H1 (cell line): ENCODE data around the gene TTLL1. TPM values are rescaled to one million over a fixed set of nuclear protein-coding genes. Genes with fewer than 3 reads are reported as not detected.

Source experiments
- CTCF ChIA-PET: fragments of 300-600 bp; sonication (Branson Sonifier 250); formaldehyde crosslinking; loops from one replicate; lab custom pipeline; 2021; ENCODE audit not compliant: partially characterized antibody; lab: Charles Lee
- POLR2A ChIA-PET: fragments of 300-600 bp; sonication (Branson Sonifier 250); formaldehyde crosslinking; loops from one replicate; lab custom pipeline; 2021; ENCODE audit warnings: inconsistent platforms; ENCODE audit not compliant: partially characterized antibody; lab: Charles Lee
- DNase-seq, 2 experiments: peaks; one replicate each; pipeline versions ENCODE4 v3.0.0 to v3.0.0-alpha.2; 2010 to 2022; ENCODE audit warnings: low spot score in 2 of 2, low read depth in 1 of 2, mixed read lengths in 1 of 2
- FAIRE-seq: peaks from 2 replicates; lab custom pipeline; 2011; peaks lifted over from hg19 to GRCh38; lab: Jason Lieb, UNC
- H2AFZ ChIP-seq: 2 replicates; pipeline ENCODE4 v1.8.1; 2012; ENCODE audit warnings: low read length, inconsistent platforms
- H2AK5ac ChIP-seq: 2 replicates; pipeline ENCODE4 v1.6.1; 2013; ENCODE audit warnings: low read depth, low read length
- H2BK120ac ChIP-seq: replicated peaks from 2 replicates; pipeline ENCODE3; 2013; ENCODE audit warnings: low read depth, low read length, inconsistent platforms
- H2BK12ac ChIP-seq: 2 replicates; pipeline ENCODE4 v1.6.1; 2013; ENCODE audit warnings: low read depth, low read length
- H2BK15ac ChIP-seq: 2 replicates; pipeline ENCODE4 v1.6.1; 2013; ENCODE audit warnings: low read length
- H2BK20ac ChIP-seq: 2 replicates; pipeline ENCODE4 v1.6.1; 2013; ENCODE audit warnings: low read length
- H2BK5ac ChIP-seq: 2 replicates; pipeline ENCODE4 v1.6.1; 2013; ENCODE audit warnings: low read depth, low read length
- H3K14ac ChIP-seq: 2 replicates; pipeline ENCODE4 v1.6.1; 2013; ENCODE audit warnings: inconsistent platforms; ENCODE audit not compliant: insufficient read length
- H3K18ac ChIP-seq: 2 replicates; pipeline ENCODE4 v1.6.1; 2013; ENCODE audit warnings: low read length; ENCODE audit errors: extremely low read depth
- H3K23ac ChIP-seq: 2 replicates; pipeline ENCODE4 v1.6.1; 2013; ENCODE audit warnings: inconsistent platforms; ENCODE audit not compliant: insufficient read length
- H3K23me2 ChIP-seq: 2 replicates; pipeline ENCODE4 v1.6.1; 2013; ENCODE audit warnings: low read depth, low read length
- H3K27ac ChIP-seq: 2 replicates; pipeline ENCODE4 v1.6.1; 2011; ENCODE audit warnings: low read depth, low read length, inconsistent platforms
- H3K27me3 ChIP-seq, 4 experiments: replicated peaks in 1 of 4; 1 replicate in 1 of 4; 2 replicates in 3 of 4; pipeline versions ENCODE4 v1.6.1 to v1.8.1; 2011 to 2013; ENCODE audit warnings: low read length in 3 of 4, mild to moderate bottlenecking in 3 of 4, inconsistent platforms in 2 of 4, mixed read lengths in 2 of 4, moderate library complexity in 1 of 4; ENCODE audit not compliant: control insufficient read depth in 3 of 4, insufficient read depth in 3 of 4; ENCODE audit errors: extremely low read depth in 1 of 4
- H3K36me3 ChIP-seq, 4 experiments: 2 replicates each; pipeline versions ENCODE4 v1.6.1 to v1.8.1; 2011 to 2013; ENCODE audit warnings: mild to moderate bottlenecking in 4 of 4, low read length in 3 of 4, moderate library complexity in 2 of 4, control low read depth in 1 of 4, inconsistent platforms in 1 of 4; ENCODE audit not compliant: insufficient read depth in 4 of 4, control insufficient read depth in 2 of 4
- H3K4ac ChIP-seq: replicated peaks from 2 replicates; pipeline ENCODE3; 2013; ENCODE audit warnings: low read length, low read depth, mixed read lengths, inconsistent platforms; ENCODE audit not compliant: insufficient read length
- H3K4me1 ChIP-seq, 4 experiments: replicated peaks in 1 of 4; 1 replicate in 1 of 4; 2 replicates in 3 of 4; pipeline versions ENCODE4 v1.6.1 to v1.8.1; 2011 to 2013; ENCODE audit warnings: low read length in 3 of 4, inconsistent platforms in 2 of 4, mixed read lengths in 1 of 4; ENCODE audit not compliant: insufficient read depth in 4 of 4, control insufficient read depth in 3 of 4
- H3K4me2 ChIP-seq, 2 experiments: 2 replicates each; pipeline versions ENCODE4 v1.6.1 to v1.8.1; 2011 to 2013; ENCODE audit warnings: low read depth in 2 of 2, low read length in 2 of 2, control low read depth in 1 of 2, inconsistent platforms in 1 of 2, mild to moderate bottlenecking in 1 of 2; ENCODE audit not compliant: insufficient read depth in 1 of 2
- H3K4me3 ChIP-seq, 4 experiments: fragments of 200-600, 300-600 bp in 1 of 4; sonication (generic), shearing (Covaris generic), sonication (Bioruptor Twin) in 1 of 4; 2 replicates each; pipeline versions ENCODE4 v1.5.1 to v1.8.1; 2011 to 2016; ENCODE audit warnings: low read length in 4 of 4, low read depth in 3 of 4, control low read depth in 2 of 4, inconsistent platforms in 2 of 4, mild to moderate bottlenecking in 2 of 4, mixed read lengths in 1 of 4, moderate library complexity in 1 of 4; ENCODE audit not compliant: insufficient read depth in 2 of 4; ENCODE audit errors: extremely low read depth in 1 of 4
- H3K56ac ChIP-seq: replicated peaks from 2 replicates; pipeline ENCODE3; 2013; ENCODE audit warnings: low read depth, mild to moderate bottlenecking, mixed read lengths, low read length, inconsistent platforms; ENCODE audit not compliant: insufficient read length
- H3K79me1 ChIP-seq: 2 replicates; pipeline ENCODE4 v1.6.1; 2013; ENCODE audit warnings: low read depth, low read length, control low read depth
- H3K79me2 ChIP-seq, 2 experiments: 2 replicates each; pipeline versions ENCODE4 v1.6.1 to v1.8.1; 2012 to 2013; ENCODE audit warnings: low read length in 2 of 2, mild to moderate bottlenecking in 2 of 2, inconsistent platforms in 1 of 2; ENCODE audit not compliant: insufficient read depth in 2 of 2, control insufficient read depth in 1 of 2
- H3K9ac ChIP-seq, 4 experiments: replicated peaks in 1 of 4; 1 replicate in 1 of 4; 2 replicates in 3 of 4; pipeline versions ENCODE4 v1.6.1 to v1.8.1; 2011 to 2013; ENCODE audit warnings: low read depth in 3 of 4, low read length in 3 of 4, control low read depth in 2 of 4, mild to moderate bottlenecking in 2 of 4, moderate library complexity in 2 of 4, inconsistent platforms in 1 of 4; ENCODE audit errors: extremely low read depth in 1 of 4
- H3K9me3 ChIP-seq, 2 experiments: 2 replicates each; pipeline versions ENCODE4 v1.6.1 to v1.8.1; 2012 to 2013; ENCODE audit warnings: mild to moderate bottlenecking in 2 of 2, moderate library complexity in 2 of 2, control low read depth in 1 of 2, inconsistent platforms in 1 of 2, low read depth in 1 of 2, low read length in 1 of 2, mixed read lengths in 1 of 2; ENCODE audit not compliant: insufficient read depth in 2 of 2
- H4K20me1 ChIP-seq, 2 experiments: replicated peaks in 1 of 2; 2 replicates each; pipeline versions ENCODE3 to v1.8.1; 2011 to 2013; ENCODE audit warnings: inconsistent platforms in 2 of 2, low read length in 2 of 2, mild to moderate bottlenecking in 1 of 2; ENCODE audit not compliant: insufficient read depth in 2 of 2, control insufficient read depth in 1 of 2
- H4K5ac ChIP-seq: 2 replicates; pipeline ENCODE4 v1.6.1; 2013; ENCODE audit warnings: low read length, low read depth, mixed read lengths, inconsistent platforms; ENCODE audit not compliant: insufficient read length
- H4K8ac ChIP-seq: 2 replicates; pipeline ENCODE4 v1.8.0; 2013; ENCODE audit warnings: mild to moderate bottlenecking, moderate library complexity, low read length, inconsistent platforms; ENCODE audit not compliant: insufficient read depth; ENCODE audit errors: extremely low read depth
- H4K91ac ChIP-seq: replicated peaks from 2 replicates; pipeline ENCODE3; 2013; ENCODE audit warnings: low read length, mixed read lengths, inconsistent platforms; ENCODE audit not compliant: insufficient read length
- GTF2F1 ChIP-seq: IDR thresholded peaks from 2 replicates; pipeline ENCODE4 v1.6.1; 2012; ENCODE audit warnings: low read depth, low read length, improper control_type of control experiment, borderline replicate concordance
- NANOG ChIP-seq: IDR thresholded peaks from 2 replicates; pipeline ENCODE4 v1.6.1; 2011; ENCODE audit warnings: low read length, low read depth, mild to moderate bottlenecking, inconsistent platforms; ENCODE audit not compliant: insufficient read depth, poor library complexity, severe bottlenecking
- POLR2AphosphoS5 ChIP-seq: IDR thresholded peaks from 2 replicates; pipeline ENCODE4 v1.6.1; 2011; ENCODE audit warnings: low read depth, low read length
- RNF2 ChIP-seq: fragments of 200-900, 300-1000 bp; sonication (generic); IDR thresholded peaks from 2 replicates; pipeline ENCODE4 v1.7.1; 2016; ENCODE audit warnings: borderline replicate concordance, low read depth, mild to moderate bottlenecking, antibody characterized with exemption, low read length; ENCODE audit not compliant: poor library complexity, severe bottlenecking; ENCODE audit errors: missing control alignments
- SP1 ChIP-seq: IDR thresholded peaks from 2 replicates; pipeline ENCODE4 v1.6.1; 2011; ENCODE audit warnings: low read depth, low read length
- SP4 ChIP-seq: IDR thresholded peaks from 2 replicates; pipeline ENCODE4 v1.6.1; 2012; ENCODE audit warnings: low read length, inconsistent platforms
- SRF ChIP-seq: IDR thresholded peaks from 2 replicates; pipeline ENCODE4 v1.6.1; 2011; ENCODE audit warnings: mild to moderate bottlenecking, low read depth, low read length, moderate library complexity
- SUZ12 ChIP-seq: fragments of 200-600 bp; sonication (generic); IDR thresholded peaks from 2 replicates; pipeline ENCODE4 v1.6.1; 2012; ENCODE audit warnings: mild to moderate bottlenecking, inconsistent platforms, low read length, moderate library complexity, mixed read lengths
- TBP ChIP-seq: IDR thresholded peaks from 2 replicates; pipeline ENCODE4 v1.6.1; 2011; ENCODE audit warnings: low read depth, low read length, improper control_type of control experiment
- YY1 ChIP-seq: IDR thresholded peaks from 2 replicates; pipeline ENCODE4 v1.6.1; 2011; ENCODE audit warnings: low read depth, mild to moderate bottlenecking, low read length
- WGBS, 2 experiments: shearing (Covaris generic) in 1 of 2; methylation state at CpG; one replicate each; pipeline versions ENCODE4 v1.1.6 to v1.1.7; 2013 to 2015; ENCODE audit warnings: low lambda C conversion rate in 2 of 2, mixed read lengths in 2 of 2, inconsistent platforms in 1 of 2, low coverage in 1 of 2, missing lambda C conversion rate in 1 of 2; ENCODE audit not compliant: insufficient replicate concordance in 2 of 2, insufficient coverage in 1 of 2, insufficient read length in 1 of 2; ENCODE audit errors: extremely low coverage in 1 of 2, missing lambda C conversion rate in 1 of 2; 5-methylcytosine and 5-hydroxymethylcytosine counted together
- polyA plus RNA-seq, 7 experiments: library from polyadenylated mRNA; depleted of rRNA in 3 of 7; stranded (reverse) in 5 of 7; unstranded in 2 of 7; fragments of >200 nt in 5 of 7; fragments of 200-250 nt in 2 of 7; gene quantifications; 1 replicate in 5 of 7; 2 replicates in 1 of 7; 4 replicates in 1 of 7; pipeline versions ENCODE4 v1.2.1 to v1.2.3, GENCODE V29; 2011 to 2013; ENCODE audit warnings: missing spikeins in 2 of 7, mixed read lengths in 2 of 7
- total RNA-seq: library from RNA; stranded (reverse); fragmentation: NEBNext Ultra II Directional; extraction: Animal tissue kit (Norgen Biotek cat#: 25700); gene quantifications from 2 replicates; pipeline ENCODE4 v1.2.1, GENCODE V29; 2021
- TF ChIP-seq, protein P1 (sequence below), 3 experiments: IDR thresholded peaks; 1 replicate in 2 of 3; 2 replicates in 1 of 3; pipeline versions ENCODE4 v1.5.1 to v1.6.1; 2011; ENCODE audit warnings: low read length in 3 of 3, mild to moderate bottlenecking in 3 of 3, inconsistent platforms in 2 of 3, low read depth in 1 of 3, moderate library complexity in 1 of 3; ENCODE audit not compliant: insufficient read depth in 1 of 3; ENCODE audit errors: control extremely low read depth in 1 of 3

TTLL1 gene
- total and polyA plus RNA-seq, 2 of the 8 experiments (the other 6 are each of a cell fraction or from before 2014, with no cell fraction given): 5.0 to 13.8 TPM

- POLR2A ChIA-PET: interaction anchor here (6.2 kb wide), 1 partner anchor 22 kb away, joined by 32 read pairs; the partner anchor contains the start of gene PACSIN2
- FAIRE-seq: no peak
- TF ChIP-seq SP4 (no peak), SUZ12 (no peak), NANOG (no peak), TBP (no peak), YY1 (no peak), GTF2F1 (no peak), SRF (no peak), POLR2AphosphoS5 (no peak), RNF2 (no peak), SP1 (no peak)
- TF ChIP-seq, protein P1, sequence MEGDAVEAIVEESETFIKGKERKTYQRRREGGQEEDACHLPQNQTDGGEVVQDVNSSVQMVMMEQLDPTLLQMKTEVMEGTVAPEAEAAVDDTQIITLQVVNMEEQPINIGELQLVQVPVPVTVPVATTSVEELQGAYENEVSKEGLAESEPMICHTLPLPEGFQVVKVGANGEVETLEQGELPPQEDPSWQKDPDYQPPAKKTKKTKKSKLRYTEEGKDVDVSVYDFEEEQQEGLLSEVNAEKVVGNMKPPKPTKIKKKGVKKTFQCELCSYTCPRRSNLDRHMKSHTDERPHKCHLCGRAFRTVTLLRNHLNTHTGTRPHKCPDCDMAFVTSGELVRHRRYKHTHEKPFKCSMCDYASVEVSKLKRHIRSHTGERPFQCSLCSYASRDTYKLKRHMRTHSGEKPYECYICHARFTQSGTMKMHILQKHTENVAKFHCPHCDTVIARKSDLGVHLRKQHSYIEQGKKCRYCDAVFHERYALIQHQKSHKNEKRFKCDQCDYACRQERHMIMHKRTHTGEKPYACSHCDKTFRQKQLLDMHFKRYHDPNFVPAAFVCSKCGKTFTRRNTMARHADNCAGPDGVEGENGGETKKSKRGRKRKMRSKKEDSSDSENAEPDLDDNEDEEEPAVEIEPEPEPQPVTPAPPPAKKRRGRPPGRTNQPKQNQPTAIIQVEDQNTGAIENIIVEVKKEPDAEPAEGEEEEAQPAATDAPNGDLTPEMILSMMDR (IDR thresholded peaks at IDR 0.05; ENCODE audit: control extremely low read depth in 1 of 3, insufficient read depth in 1 of 3, low read depth in 1 of 3, low read length in 3 of 3): no peak
Observed at GRCh38 chr22:42992886-42993479, 96.2 kb downstream of the TTLL1 start.

More at GRCh38 chr22:42992886-42993479, 96.2 kb downstream of the TTLL1 start:
- H3K56ac ChIP-seq: no peak overlapping the region
- no peak overlapping the region for H3K9ac ChIP-seq
- CTCF ChIA-PET: interaction anchor here (0.8 kb wide), 1 partner anchor 10 kb away, joined by 4 read pairs; no protein-coding TSS in a partner anchor
- no peak overlapping the region for H2BK20ac ChIP-seq
- H3K23ac ChIP-seq: no peak overlapping the region
- no peak overlapping the region for H2BK5ac ChIP-seq
- H4K5ac ChIP-seq: no peak overlapping the region
- H3K27ac ChIP-seq: no peak overlapping the region
- no peak overlapping the region for H4K91ac ChIP-seq
- H3K9me3 ChIP-seq: 0 out of 4 replicates have a peak, but pooled peaks cover 0 to 3% of the 10 kb centered on the region in 2 experiments
- H4K8ac ChIP-seq: no peak overlapping the region
- H3K4me2 ChIP-seq: no peak overlapping the region
- H3K4ac ChIP-seq: no peak overlapping the region
- 83% methylated on average over 7 of the region's 9 CpGs; no CpG with 5 or more reads in 1 of the 2 experiments for WGBS, 2 experiments
- H3K36me3 ChIP-seq: no peaks in the 10 kb centered on the region
- peaks cover 2 to 9% (median 3%) of the 10 kb centered on the region in 4 experiments; a peak in 5 of 7 replicates for H3K4me1 ChIP-seq
- no peak overlapping the region for H2AFZ ChIP-seq
- no peak overlapping the region for H2BK12ac ChIP-seq
- H3K79me2 ChIP-seq: peaks cover 15 to 87% of the 10 kb centered on the region in 2 experiments
- no peak overlapping the region for H3K4me3 ChIP-seq
- H3K18ac ChIP-seq: no peak overlapping the region
- H4K20me1 ChIP-seq: peaks cover 13 to 28% of the 10 kb centered on the region in 2 experiments
- no peaks in the 10 kb centered on the region for H3K23me2 ChIP-seq
- no peak overlapping the region for H2BK120ac ChIP-seq
- H2BK15ac ChIP-seq: no peak overlapping the region
- no peak overlapping the region for H3K14ac ChIP-seq
- no peak for DNase-seq
- no peak overlapping the region for H2AK5ac ChIP-seq
- H3K27me3 ChIP-seq: no peaks in the 10 kb centered on the region
- H3K79me1 ChIP-seq: peaks cover 25% of the 10 kb centered on the region
